Right forelimb (tissue), 1 donor: Measurements from ENCODE around the gene ACTR8.
A peak's percentile ranks its signal among the peaks of the same experiment; 100 is the strongest.

Experiments
- DNase-seq: peaks from one replicate; pipeline ENCODE4 v3.0.0-alpha.2; 2018

The ACTR8 gene

DNA sequence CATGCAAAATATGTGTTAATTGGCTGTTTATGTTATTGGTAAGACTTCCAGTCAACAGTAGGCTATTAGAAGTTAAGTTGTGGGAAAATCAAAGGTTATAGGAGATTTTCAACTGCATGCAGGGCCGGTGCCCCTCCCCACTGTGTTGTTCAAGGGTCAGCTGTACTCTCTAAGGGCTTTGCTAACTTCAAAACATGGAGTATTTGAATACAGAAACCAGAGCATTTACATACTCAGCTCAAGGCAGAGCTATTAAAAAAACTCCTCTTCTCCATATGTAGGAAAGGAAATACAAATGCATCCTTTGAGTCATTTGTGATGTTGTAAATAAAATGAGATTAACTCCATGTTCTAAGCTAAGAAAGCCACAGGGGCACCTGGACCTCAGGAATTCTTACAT, 18.8 kb downstream of the ACTR8 start:
- DNase-seq: no peak

DNA sequence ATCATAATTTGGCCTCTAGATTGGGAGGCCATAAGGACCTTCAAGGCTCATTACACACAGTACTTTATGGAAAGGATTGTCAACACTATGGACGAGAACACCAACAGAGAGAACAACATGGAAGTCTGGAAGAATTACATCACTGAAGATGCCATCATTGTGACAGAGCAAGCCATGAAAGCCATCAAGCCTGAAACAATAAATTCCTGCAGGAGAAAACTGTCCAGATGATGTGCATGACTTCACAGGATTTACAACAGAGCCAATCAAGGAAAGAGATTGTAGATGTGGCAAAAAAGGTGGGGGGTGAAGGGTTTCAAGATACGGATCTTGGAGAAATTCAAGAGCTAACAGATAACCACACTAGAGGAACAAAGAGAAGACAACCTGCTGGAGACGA, 19.7 kb downstream of the ACTR8 start:
- DNase-seq: no peak

DNA sequence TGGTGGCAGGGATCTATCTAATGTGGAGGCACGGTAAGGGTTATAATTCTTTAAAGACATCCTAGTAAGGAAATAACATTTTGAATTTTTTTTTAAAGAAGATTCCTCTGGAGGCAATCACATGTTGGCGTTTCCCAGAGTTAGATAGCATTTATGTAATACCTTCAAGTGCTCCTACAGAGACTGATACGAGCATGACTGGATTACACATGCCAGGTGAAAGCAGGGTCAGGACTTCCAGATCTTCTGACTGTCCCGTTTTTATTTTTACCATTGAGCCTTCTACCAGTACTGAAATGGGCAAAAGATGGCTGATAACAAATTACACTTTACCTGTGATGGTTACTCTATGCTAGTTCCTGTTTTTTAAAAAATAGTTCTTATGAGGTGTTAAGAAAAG, 21.8 kb downstream of the ACTR8 start:
- no peak for DNase-seq

DNA sequence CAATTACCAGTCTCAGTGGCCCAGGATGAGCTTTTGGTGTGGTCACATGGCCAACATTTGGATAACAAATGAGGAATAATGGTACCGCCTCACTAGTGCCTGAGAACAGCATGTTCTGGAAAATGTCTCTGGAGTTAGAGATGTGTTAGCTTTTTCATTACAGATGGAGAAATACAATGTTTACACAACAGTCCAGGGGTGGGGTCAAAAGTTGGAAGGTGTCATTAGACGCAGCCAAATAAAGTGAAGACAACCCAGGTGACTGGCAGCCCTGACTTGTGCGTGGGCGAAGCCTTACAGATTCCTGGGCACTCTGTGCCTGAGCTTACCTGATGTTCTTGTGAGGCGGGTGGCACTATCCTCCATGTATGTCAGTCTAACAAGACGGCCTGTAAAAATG, 22.8 kb downstream of the ACTR8 start:
- no peak for DNase-seq

DNA sequence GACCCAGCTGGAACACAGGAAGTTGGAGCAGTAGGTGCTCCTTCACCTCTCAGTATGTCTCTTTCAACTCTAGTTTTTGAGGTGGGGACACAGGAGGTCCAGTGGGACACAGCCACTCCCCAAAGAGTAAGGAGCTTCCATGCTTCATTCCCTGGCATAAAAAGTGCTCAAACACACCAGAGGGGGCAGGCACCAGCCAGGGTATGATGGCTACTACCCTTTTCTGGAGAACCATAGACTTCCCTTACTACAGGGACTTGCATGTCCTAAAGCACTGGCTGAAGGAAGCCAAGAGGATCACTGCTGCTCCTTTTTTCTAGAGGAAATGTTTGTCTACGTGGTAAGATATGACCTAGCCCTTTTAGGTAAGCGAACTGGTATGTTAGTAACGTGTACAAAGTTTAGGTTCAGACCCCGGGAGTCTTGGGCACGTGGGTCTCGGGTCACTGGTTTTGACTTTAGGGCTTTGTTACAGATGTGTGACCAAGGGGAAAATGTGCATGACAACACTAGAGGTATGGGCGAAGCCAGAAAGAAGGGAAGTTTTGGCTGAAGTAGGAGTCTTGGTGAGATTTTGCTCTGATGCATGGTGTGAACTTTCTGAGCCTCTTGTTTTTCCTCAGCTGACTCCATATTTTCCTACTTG, 23.7 kb downstream of the ACTR8 start:
- DNase-seq: no peak

DNA sequence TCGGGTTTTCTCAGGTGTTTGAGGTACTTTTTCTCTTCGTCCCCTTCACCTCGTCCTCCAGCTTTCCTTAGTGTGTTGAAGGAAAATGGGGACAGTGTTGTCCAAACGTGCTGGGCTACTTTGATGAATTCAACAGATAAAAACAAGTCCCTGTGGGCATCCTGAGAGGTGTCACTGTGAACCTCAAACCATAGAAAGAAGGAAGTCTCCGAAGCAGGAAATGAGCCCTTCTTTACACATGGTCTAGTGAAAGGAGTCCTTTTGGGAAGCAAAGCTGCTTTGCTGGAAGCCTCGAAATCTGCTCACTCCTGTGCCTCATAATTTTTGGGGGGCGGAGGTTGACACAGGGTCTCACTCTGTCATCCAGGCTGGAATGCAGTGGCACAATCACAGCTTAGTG, 25.0 kb downstream of the ACTR8 start:
- no peak for DNase-seq

DNA sequence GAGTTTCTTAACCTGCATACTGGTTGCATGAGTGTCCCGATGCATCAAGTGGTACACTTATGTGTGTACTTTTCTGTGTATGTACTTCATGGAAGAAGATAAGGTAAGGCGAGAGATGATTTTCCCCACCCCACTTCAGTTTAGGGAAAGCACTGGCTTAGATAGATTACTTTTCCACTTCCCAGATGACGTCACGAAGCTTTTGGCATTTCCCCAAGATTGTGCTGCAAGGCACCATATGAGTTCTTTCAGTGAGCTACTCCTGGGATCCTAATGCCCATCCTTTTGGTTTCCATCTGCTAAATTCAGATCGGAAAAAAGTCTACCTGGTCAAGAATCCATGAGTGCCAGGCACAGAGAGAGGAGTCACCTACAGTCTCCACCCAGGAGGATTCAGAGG, 31.1 kb downstream of the ACTR8 start:
- DNase-seq: no peak

DNA sequence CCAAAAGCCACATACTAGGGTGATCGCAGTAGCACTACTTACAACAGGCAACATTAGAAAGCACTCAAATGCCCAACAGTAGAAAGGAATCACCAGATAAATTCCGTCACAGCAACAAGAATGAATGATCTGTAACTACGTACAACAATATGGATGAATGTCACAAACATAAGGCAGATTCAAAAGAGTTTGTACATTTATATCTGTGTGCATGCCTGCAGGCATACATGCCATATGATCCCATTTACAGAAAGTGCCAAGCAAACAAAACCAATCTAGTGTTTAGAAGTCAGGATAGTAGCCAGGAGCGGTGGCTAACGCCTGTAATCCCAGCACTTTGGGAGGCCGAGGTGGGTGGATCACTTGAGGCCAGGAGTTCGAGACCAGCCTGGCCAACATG, 32.0 kb downstream of the ACTR8 start:
- no peak for DNase-seq

DNA sequence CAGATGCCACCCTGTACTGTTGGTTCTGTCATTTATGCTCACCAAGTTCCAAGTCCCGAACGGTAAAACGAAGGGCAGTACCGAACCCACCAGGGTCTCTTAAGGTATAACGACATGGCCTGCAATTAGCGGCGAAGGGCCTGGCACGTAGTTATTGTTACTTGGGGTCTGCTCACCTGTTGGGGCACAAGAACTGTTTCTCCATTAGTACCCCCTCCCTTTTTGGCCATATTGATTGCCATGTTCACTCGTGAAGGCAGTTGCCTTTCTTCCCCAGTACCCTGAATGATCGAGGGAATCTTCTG, 35.1 kb downstream of the ACTR8 start:
- DNase-seq: no peak

DNA sequence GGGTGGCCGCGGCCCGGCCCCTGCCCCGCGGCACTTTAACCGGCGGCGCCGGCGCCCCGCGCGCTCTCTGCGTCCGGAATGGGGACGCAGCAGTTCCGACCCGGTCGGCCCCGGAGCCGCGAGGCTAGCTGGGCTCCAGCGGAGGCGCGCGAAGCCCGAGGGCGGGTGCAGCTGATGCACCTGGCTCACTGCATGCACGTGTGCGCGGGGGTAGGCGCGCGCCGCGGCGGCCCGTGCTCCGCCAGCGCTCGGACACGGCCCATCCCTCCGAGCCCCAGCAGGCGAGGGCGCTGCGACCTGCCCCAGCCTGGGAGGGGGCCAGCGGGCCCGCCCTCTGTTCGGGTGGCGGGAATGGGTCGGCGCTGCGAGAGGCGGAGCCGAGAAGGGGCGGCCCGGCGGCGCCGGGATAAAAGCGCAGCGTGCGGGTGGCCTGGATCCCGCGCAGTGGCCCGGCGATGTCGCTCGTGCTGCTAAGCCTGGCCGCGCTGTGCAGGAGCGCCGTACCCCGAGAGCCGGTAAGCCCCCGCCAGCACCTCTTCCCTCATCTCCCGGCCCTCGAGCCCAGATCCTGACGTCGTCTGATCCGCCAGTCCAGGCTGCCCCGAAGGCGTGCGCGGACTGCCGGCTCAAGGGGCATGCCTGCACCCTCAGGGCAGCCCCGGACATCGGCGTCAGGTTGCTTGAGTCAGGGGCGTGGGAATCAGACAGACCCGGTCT, 35.7 kb downstream of the ACTR8 start, which contains the start of the genes CHDH and IL17RB:
Gene CHDH (minus strand): TSS at position 286 of the 717 bp plus-strand sequence. CDS start 22,411 bp downstream, outside the sequence.
Gene IL17RB (plus strand): TSS at position 435 of the 717 bp plus-strand sequence. CDS start 21 bp downstream, at position 456.
- DNase-seq: peak; percentile 85

DNA sequence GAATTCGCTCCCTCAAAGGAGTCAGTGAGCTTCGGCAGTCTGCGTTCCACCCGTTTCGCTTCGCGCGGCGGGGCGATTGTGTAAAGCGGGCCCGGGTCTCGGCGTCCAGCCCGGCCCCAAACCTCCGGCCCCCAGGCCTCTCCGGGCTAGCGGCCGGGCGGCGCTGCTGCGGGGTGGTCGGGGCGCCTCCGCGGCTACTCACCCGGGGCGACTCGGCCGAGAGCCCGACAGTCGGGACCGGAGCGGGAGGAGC, 36.1 kb downstream of the ACTR8 start:
- DNase-seq: no peak

DNA sequence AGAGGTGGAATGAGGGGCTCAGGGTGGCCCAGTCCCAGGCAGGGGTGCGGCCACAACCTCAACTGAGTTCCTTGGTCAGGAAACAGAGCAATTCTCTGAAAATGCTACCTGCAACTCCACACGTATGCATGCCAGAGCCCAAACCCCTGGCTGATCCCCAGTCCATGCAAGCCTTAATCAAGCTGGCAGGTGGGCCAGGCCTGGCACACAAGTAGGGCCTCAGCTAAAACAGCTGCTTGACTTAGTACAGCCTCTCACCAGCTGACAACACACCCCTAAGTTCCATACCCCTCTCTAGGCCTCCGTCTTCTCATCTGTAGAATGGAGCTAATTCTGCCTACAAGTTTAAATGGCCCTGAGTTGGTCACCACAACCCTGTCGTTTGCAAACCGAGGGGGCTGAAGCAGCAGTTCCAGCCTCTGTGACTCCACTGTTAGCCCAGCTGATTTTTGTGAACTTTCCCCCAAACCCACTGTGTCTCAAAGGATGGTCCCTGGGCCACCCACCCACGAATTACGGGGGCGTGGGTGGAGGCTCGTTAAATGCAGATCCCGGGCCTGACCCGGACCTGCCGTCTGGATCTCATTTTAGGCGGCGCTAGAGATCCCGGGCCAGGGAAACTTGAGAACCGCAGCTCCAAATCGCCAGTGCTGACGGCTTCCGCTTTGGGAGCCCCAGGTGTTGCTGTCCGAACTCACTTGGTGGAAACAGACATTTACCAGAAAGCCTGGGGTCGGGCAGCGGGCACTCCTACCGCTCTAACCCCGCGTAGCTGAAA, 36.7 kb downstream of the ACTR8 start:
- DNase-seq: peak; percentile 81

DNA sequence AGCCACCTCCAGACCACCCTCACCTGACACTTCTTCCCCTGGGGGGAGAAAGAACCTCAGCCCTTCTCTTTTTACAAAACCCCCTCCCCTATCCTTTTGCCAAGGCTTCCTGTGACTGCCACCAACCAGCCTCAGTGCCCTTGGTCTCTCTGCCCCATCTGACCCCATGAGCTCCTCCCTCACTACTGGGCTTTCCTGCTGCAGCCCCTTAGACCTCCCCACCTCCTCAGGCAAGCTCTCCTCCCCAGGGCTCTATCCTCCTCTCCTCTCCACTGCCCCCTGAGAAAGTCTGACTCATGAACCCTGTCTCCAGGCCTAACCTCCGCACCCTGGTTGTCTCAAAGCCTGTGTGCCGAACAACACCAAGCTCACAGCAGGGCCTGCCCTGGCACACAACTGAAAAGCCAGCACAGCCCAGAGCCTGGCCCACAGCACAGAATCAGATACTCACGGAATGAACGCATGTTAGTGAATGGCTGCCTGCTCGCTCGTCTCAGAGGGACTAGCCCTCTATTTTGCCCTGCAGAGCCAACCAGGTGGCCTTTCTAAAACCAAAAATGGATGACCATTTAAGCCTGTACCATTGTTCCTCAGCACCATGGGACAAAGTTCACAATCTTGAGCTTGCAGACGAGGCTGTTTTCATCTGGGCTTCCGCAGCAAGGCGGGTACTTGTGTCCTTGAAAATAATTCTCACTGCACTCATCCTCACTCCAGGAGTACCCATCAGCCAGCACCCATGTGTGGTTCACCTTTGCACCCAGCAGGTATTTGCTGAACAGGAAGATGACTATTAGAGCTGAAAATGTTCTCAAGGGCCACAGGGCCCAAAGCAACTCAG, 37.5 kb downstream of the ACTR8 start:
- DNase-seq: no peak

DNA sequence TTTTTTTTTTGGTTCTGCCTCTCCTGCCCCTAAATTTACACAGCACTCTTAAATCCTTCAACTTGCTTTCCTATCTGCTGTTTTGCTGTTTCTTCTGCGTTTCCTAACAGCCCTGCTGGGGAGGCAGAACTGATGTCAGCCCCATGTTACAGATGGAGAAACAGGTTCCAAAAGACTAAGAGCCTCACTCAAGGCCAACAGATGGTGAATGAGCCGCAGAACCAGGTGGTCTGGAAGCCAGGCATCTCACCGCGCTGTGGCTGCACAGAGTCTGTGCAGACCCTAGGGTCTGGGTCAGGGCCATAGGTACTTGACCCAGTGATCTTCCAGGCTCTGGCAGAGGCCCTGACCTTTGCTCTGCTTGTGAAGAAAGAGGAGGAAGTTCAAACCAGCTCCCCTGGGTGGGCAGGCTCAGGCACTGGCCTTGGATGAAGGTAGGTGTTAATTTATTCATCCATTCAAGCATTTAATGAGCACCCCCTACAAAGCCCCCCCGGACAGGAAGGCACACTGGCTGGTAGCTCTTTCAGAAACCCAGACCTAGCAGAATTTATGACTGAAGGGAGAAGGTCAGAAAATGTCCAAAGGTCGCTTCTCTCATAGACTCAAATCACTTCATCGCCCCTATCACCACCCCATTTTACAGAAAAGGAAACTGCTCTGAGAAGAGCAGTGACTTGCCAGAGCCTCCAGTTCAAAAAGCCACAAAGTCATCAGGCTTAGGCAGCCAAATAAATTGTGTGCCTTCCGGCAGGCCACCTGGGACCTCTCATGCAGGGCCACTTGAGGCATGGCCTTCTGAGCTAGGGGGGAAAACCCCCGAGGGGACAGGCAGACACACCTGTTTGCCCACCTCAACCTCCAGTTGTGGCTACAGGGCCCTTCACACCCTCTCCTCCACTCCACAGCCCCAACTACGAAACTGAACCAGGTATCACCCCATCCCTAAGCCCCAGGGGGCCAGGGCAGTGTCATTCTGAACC, 38.5 kb downstream of the ACTR8 start:
- no peak for DNase-seq

DNA sequence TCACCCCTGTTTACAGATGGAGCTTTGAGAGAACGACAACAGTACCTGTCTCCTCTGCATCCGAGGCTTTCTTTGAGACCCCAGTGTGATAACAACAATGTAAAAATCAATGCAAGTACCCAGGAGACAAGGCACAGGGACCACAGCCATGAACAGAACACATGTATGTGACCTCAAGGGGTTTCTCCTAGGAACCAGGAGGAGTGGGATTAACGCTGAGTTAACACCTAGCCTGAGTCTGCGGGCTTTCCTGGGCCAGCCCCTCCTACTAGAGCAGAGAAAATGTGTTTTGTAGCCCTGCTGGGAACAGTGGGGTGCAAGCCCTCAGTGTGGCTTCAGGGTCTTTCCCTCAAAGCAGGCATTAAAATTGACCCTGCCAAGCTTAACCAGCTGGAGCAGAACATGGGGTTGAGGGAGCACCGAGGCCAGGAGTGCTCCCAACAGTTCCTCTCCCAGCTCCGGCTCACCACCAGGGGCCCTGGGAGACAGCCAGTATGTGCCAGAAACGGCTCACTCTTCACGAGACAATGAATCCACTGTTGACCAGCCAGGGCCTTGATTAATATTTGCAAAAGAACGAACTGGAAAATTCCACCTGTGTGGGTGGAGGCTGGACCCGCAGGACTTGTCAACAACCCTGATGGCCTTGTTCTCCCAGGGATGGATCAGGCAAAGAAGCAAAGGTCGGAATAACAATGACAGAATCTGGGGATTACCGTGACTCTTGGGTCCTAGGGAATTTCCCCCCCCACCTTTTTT, 39.3 kb downstream of the ACTR8 start:
- no peak for DNase-seq

DNA sequence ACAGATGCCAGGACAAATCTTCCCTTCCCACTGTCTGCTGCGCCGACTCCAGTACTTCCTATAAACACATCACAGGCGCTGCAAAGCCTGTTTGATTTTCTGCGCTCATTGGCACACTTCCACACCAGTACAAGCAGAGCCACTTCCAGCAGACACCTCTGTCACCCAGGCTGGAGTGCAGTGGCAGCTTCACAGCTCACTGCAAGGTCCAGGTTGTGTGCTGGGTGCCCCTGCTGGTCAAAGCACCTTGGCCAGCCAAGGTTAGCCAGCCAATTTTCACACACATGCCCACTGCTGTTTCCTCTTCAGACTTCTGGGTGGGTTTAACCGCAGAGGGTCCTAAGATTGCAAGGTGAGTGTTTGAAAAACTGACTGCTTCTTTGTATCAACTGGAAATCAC, 40.7 kb downstream of the ACTR8 start:
- DNase-seq: no peak

DNA sequence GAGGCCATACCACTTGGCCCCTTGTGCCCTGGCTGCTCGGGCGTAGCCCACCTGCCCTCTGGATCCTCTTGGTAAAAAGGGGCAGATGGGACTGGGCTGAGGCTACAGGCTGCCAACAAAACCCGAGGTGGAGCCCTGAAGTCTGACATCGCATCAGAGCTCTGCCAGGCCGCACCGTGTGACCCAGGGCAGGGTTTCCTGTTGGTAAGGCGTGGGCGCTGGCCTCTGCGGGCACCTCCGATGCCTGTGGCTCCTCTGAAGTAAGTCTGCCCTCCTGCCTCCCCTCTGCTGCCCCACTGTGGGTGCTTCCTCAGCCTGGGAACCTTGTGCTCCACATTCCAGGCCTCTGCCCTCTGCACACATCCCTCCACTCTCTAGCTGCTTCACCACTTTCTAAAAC, 44.6 kb downstream of the ACTR8 start:
- DNase-seq: no peak

DNA sequence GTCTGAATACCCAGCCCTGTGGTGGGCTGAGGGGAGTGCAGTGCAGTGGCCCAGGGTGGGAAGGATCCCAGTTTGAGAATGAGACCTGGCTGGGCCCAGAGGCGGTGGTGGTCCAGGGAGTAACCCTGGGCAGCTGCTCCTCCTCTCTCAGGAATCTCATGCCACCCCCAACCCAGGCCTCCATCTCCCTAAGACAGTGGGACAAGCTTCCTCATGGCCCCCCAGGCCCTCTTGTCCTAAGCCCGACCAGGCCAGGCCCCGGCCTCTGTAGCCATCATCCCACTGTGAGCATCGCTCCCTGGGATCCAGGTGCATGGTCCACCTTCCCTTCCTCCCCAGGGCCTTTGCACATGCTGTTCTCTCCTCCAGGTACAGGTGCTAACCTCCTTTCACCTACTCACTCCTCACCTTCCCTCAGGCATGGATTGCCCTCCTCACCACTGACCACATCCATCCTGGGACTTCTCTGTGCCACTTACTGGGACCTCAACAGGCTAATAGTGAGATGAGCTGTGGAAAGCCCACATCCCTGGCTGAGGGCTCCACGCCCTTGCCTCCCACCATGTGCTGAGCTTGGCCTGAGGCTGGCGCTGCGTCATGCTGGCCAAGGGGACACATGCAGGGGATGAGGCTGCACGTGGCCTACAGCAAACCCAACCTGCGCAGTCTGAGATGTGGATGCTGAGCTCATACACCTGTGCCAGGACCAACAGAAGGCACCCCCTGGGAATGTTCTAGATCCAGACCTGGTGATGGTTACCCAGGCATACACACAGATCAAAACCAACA, 45.7 kb downstream of the ACTR8 start:
- DNase-seq: no peak

DNA sequence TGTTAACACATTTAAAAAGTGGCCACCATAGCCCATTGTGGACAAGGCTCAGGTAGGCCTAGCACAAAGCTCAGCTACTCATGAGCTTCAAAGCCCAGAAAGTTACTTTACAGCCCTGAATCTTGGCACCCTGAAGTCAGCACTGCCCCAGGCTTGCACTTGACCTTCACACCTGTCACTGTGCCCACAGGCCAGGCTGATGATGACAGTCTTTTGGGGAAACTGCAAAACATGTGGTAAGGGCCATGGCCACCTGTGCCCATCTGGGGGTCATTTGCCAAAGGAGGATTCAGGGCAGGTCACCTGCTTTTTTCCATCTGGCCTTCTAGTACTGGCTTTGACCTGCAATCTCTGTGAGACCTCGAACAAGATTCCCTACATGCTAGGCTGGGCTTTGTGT, 46.7 kb downstream of the ACTR8 start:
- no peak for DNase-seq

DNA sequence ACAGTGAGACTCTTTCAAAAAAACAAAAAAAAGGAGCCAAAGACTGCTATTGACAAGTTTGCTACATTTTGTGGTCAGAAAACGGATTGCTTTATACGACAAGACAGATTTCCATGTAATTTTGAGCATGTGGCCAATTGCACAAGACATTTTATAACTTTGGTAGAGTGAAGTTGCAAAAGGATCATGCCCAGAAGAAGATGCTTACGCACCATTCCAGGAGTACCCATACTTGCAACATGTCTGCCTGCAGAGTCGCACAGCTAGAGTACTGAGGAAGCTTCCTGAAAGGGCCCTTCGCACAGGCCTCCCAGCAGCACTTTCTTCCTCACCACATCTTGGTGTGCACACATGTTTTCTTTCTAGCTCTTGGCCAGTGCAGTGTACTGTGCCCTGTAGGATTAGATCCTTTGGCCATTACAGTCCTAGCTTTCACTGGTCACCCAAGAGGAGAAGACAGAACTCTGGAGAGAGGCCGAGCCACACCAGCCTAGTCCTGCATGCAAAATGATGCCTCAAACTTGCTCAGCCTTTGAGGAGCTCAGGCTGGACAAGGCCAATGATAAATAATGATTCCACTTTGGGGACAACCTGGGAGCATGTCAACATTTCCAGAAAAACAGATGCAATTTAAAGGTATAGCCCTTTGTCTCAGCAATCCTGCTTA, 47.4 kb downstream of the ACTR8 start:
- peak; percentile 24 for DNase-seq
